GM23248 (cell line): ENCODE data around the gene ELOVL6.

Experiments used
- EZH2 ChIP-seq: fragments of 200-600 bp; sonication (generic); IDR thresholded peaks from 2 replicates; pipeline ENCODE4 v1.6.1; 2018; ENCODE audit warnings: antibody characterized with exemption, mild to moderate bottlenecking; ENCODE audit not compliant: insufficient read depth, poor library complexity, severe bottlenecking
- EZH2phosphoT487 ChIP-seq: fragments of 200-600 bp; sonication (generic); IDR thresholded peaks from 2 replicates; pipeline ENCODE4 v1.6.1; 2018; ENCODE audit warnings: antibody characterized with exemption, moderate library complexity, mild to moderate bottlenecking, low read depth; ENCODE audit not compliant: insufficient read depth

GRCh38 chr4:110005461-110006056 is 192.9 kb downstream of the ELOVL6 start:
- TF ChIP-seq EZH2 (no peak), EZH2phosphoT487 (no peak)
